WTC11 (cell line): Measurements from ENCODE around the gene AMER3.

Experiments
- E2F5 ChIP-seq: sonication (generic); formaldehyde crosslinking; IDR thresholded peaks from 2 replicates; pipeline ENCODE4 v1.8.1; 2022; ENCODE audit warnings: mild to moderate bottlenecking, moderate library complexity, missing genetic modification reagents
- FOXK1 ChIP-seq: sonication (generic); formaldehyde crosslinking; IDR thresholded peaks from 2 replicates; pipeline ENCODE4 v1.8.0; 2022; ENCODE audit warnings: mild to moderate bottlenecking, moderate library complexity, missing genetic modification reagents
- SP1 ChIP-seq: sonication (generic); formaldehyde crosslinking; conservative IDR thresholded peaks from 2 replicates; pipeline ENCODE4 v1.8.1; 2022; ENCODE audit warnings: missing genetic modification reagents
- TF ChIP-seq, protein P1 (sequence below): sonication (generic); formaldehyde crosslinking; IDR thresholded peaks from 2 replicates; pipeline ENCODE4 v1.8.1; 2022; ENCODE audit warnings: missing genetic modification reagents, borderline replicate concordance
- TF ChIP-seq, protein P2 (sequence below): fragments of 200-600 bp; IDR thresholded peaks from 2 replicates; pipeline ENCODE4 v1.8.0; 2022; ENCODE audit warnings: antibody characterized with exemption
- TF ChIP-seq, protein P3 (sequence below): sonication (generic); formaldehyde crosslinking; IDR thresholded peaks from 2 replicates; pipeline ENCODE4 v1.8.0; 2023; ENCODE audit warnings: missing genetic modification reagents

- TF ChIP-seq FOXK1 (CRISPR knock-in tag) (no peak), E2F5 (no peak), SP1 (no peak)
- TF ChIP-seq, protein P1, sequence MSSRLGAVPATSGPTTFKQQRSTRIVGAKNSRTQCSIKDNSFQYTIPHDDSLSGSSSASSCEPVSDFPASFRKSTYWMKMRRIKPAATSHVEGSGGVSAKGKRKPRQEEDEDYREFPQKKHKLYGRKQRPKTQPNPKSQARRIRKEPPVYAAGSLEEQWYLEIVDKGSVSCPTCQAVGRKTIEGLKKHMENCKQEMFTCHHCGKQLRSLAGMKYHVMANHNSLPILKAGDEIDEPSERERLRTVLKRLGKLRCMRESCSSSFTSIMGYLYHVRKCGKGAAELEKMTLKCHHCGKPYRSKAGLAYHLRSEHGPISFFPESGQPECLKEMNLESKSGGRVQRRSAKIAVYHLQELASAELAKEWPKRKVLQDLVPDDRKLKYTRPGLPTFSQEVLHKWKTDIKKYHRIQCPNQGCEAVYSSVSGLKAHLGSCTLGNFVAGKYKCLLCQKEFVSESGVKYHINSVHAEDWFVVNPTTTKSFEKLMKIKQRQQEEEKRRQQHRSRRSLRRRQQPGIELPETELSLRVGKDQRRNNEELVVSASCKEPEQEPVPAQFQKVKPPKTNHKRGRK = no peak
- TF ChIP-seq, protein P2, sequence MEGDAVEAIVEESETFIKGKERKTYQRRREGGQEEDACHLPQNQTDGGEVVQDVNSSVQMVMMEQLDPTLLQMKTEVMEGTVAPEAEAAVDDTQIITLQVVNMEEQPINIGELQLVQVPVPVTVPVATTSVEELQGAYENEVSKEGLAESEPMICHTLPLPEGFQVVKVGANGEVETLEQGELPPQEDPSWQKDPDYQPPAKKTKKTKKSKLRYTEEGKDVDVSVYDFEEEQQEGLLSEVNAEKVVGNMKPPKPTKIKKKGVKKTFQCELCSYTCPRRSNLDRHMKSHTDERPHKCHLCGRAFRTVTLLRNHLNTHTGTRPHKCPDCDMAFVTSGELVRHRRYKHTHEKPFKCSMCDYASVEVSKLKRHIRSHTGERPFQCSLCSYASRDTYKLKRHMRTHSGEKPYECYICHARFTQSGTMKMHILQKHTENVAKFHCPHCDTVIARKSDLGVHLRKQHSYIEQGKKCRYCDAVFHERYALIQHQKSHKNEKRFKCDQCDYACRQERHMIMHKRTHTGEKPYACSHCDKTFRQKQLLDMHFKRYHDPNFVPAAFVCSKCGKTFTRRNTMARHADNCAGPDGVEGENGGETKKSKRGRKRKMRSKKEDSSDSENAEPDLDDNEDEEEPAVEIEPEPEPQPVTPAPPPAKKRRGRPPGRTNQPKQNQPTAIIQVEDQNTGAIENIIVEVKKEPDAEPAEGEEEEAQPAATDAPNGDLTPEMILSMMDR = no peak
- TF ChIP-seq, protein P3, sequence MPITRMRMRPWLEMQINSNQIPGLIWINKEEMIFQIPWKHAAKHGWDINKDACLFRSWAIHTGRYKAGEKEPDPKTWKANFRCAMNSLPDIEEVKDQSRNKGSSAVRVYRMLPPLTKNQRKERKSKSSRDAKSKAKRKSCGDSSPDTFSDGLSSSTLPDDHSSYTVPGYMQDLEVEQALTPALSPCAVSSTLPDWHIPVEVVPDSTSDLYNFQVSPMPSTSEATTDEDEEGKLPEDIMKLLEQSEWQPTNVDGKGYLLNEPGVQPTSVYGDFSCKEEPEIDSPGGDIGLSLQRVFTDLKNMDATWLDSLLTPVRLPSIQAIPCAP (CRISPR knock-in tag) = no peak
Measured at GRCh38 chr2:130755256-130756052, at the start of gene AMER3.
